Astrocyte of the hippocampus (primary cell): ENCODE results near the gene TMEM186.
A peak's percentile ranks its signal among the peaks of the same experiment; 100 is the strongest.
"Not testable (repeated sequence)": the region's sequence is repeated elsewhere in the genome, so short reads cannot be mapped to it uniquely, and the experiment has no call there.

Source experiments
- DNase-seq: peaks from one replicate; pipeline ENCODE4 v3.0.0; 2011; ENCODE audit warnings: low read depth, low spot score

Gene TMEM186

GRCh38 chr16:8812162-8812843, 14.9 kb upstream of the TMEM186 start:
- DNase-seq, result no peak

GRCh38 chr16:8808613-8809353, 11.3 kb upstream of the TMEM186 start:
- no peak for DNase-seq

DNA sequence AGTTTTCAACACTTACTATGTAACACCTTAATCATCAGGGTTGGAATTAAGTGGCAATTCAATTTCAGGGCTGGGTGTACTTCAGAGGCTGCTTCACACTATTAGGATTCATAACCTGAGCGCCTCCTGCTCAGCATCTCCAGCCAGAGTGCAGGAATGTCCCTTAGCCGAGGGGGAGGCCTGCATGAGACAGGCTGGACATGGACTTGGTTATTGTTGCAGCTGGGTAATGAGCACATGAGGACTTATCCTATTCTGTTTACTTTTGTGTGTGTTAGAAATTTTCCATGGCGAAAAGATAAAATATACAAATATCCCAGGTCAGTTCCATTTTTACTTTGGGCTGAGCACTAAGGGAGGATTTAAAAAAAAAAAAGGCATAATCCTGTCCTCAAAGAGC, 10.6 kb upstream of the TMEM186 start:
- no peak for DNase-seq

- no peak for DNase-seq
These were observed 9.8 kb upstream of the TMEM186 start for GRCh38 chr16:8807189-8807588.

GRCh38 chr16:8806272-8806983, 9.0 kb upstream of the TMEM186 start:
- no peak for DNase-seq

- no peak for DNase-seq
These were observed 6.9 kb upstream of the TMEM186 start for GRCh38 chr16:8804313-8804712.

GRCh38 chr16:8803733-8804132, 6.3 kb upstream of the TMEM186 start:
- DNase-seq, result not testable (repeated sequence)

GRCh38 chr16:8801701-8802100, 4.3 kb upstream of the TMEM186 start:
- no peak for DNase-seq

GRCh38 chr16:8798535-8799157, 1.2 kb upstream of the TMEM186 start:
- DNase-seq, result no peak

DNA sequence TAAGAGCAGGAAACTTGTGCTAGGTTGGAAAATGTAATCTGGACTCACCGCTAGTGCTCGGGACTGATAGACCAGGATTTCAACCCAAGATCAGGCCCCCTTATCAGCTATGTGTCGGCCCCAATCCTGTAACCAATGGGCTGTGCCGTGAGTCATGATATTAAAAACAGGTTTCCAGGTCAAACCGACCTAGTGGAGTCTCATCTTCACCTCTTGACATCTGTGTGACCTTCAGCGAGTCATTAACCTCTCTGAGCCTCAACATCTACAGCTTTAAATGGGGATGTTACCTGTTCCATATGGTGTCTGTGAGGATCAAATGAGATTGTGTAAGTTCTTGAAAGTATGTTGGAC, 712 bp upstream of the TMEM186 start:
- no peak for DNase-seq

GRCh38 chr16:8796469-8797363, 723 bp downstream of the TMEM186 start:
- DNase-seq, result no peak

DNA sequence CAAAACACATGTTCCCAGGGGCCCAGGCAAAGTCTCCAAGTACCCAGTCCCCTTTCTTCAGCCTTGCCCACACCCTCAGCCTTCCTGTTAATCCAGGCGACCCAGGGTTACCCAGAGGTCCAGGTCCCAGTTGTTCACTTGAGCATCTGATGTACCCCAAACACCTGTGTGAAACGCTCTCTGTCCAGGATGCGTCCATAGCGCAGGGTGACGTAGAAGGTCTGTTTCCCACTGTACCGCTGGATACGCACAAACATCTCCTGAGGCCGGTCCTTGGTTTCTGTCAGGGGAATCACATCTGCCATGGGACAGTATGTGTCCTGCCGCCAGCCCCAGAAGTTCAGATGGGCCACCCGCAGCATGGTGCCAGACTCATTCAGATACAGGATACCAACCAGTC, 1.6 kb downstream of the TMEM186 start:
- DNase-seq, result no peak

DNA sequence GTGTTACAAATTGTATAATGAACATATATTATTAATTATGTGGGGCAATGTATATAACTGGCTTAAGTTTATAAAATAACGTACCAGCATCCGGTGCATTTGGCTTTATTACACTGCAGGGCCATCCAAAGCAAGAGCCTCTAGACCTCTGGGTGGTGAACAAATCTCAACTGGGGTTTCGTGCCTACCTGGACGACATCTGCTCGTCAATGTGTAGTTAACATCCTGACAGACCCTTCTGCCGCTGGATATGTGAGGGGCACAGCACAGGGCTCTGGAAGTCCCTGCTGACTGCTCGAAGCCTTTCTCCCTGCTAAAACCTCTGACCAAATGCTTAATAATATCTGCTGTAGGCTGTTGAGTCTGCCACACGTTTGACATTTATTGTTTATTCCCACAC, 2.3 kb downstream of the TMEM186 start:
- peak; percentile 39 for DNase-seq

GRCh38 chr16:8788578-8789172, 8.8 kb downstream of the TMEM186 start:
- no peak for DNase-seq

DNA sequence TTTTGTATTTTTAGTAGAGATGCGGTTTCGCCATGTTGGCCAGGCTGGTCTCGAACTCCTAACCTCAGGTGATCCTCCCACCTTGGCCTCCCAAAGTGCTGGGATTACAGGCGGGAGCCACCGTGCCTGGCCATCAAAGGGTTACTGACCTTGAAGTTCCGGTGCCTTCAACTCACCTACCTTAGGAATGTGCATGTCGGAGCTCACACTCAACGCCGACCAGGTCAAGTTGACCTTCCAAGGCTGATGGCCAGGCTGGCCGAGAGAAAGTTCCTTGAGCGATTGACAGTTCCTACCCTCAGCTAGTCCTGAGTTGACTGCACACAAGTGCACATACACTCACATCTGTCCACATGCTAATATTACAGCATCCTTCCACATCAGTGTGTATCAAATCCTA, 11.1 kb downstream of the TMEM186 start:
- DNase-seq, result not testable (repeated sequence)

GRCh38 chr16:8785408-8785807, 12.0 kb downstream of the TMEM186 start:
- DNase-seq, result no peak

GRCh38 chr16:8782673-8783072, 14.8 kb downstream of the TMEM186 start:
- DNase-seq, result no peak

DNA sequence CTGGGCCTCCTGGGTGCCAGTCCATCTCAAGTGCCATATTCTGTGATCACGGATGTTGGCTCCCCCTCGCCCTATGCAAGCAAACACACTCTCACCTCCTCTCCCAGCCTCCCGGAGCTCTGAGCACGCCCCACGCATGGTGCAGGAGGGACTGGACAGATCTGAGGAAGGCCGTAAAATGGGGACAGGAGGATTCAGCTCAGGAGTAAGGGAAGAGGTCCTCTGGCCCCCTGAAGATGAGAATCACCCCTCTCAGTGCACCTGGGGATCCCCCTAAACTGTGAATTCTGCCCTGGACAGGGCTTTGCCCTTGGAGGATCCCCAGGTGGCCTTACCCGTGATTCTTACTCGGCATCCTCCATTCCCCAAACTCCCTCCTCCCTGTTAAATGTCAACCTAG, 15.6 kb downstream of the TMEM186 start:
- no peak for DNase-seq

DNA sequence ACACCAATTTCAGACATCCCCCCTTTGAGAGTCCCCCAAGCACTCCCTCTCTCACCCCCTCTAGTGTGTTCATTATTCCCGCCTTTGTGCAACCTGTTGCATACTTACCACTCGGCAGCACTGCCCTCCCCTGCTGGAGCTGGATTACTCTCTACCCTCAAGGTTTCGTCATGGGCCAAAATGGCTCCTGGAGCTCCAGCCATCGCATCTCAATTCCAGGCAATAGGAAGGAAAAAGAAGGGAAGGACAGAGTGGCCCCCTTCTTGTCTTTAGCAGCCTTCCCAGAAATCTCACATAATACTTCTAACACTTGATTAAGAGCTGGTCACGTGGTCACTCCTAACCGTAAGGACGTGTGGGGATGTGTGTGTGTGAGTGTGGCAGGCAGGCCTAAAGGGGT, 20.2 kb downstream of the TMEM186 start:
- DNase-seq, result no peak

- DNase-seq, result no peak
These were observed 21.3 kb downstream of the TMEM186 start for GRCh38 chr16:8776129-8776584.

- no peak for DNase-seq
These were observed 22.1 kb downstream of the TMEM186 start for GRCh38 chr16:8775359-8775758.
